Adipocyte (in vitro differentiated cells): ENCODE results near the gene FOXN1.

Experiments used
- DNase-seq: peaks from one replicate; pipeline ENCODE4 v3.0.0-alpha.2; 2015; ENCODE audit warnings: low read depth
- H3K27me3 ChIP-seq: replicated peaks from 2 replicates; pipeline ENCODE4 v1.7.0; 2013; ENCODE audit warnings: mild to moderate bottlenecking, low read length, moderate library complexity; ENCODE audit not compliant: control insufficient read depth, insufficient read depth
- H3K36me3 ChIP-seq: 2 replicates; pipeline ENCODE4 v1.7.0; 2013; ENCODE audit warnings: low read length, mild to moderate bottlenecking, moderate library complexity; ENCODE audit not compliant: control insufficient read depth, insufficient read depth, severe bottlenecking
- H3K4me1 ChIP-seq: 2 replicates; pipeline ENCODE4 v1.7.0; 2013; ENCODE audit warnings: mild to moderate bottlenecking, low read length, moderate library complexity; ENCODE audit not compliant: control insufficient read depth, insufficient read depth
- H3K4me3 ChIP-seq: 2 replicates; pipeline ENCODE4 v1.7.0; 2013; ENCODE audit warnings: mild to moderate bottlenecking, low read length, moderate library complexity
- H3K9ac ChIP-seq: 2 replicates; pipeline ENCODE4 v1.7.0; 2013; ENCODE audit warnings: mild to moderate bottlenecking, low read length, moderate library complexity
- H3K9me3 ChIP-seq: 2 replicates; pipeline ENCODE4 v1.7.0; 2013; ENCODE audit warnings: mild to moderate bottlenecking, low read length, moderate library complexity; ENCODE audit not compliant: control insufficient read depth

FOXN1 gene

GRCh38 chr17:28585851-28586250 lies 79.7 kb downstream of the FOXN1 start:
- Histone ChIP-seq H3K4me1 (no peaks in the 10 kb centered on the region), H3K9ac (no peak overlapping the region), H3K4me3 (no peak overlapping the region), H3K9me3 (no peaks in the 10 kb centered on the region), H3K27me3 (no peaks in the 10 kb centered on the region), H3K36me3 (peaks cover 28% of the 10 kb centered on the region)
- DNase-seq = no peak
